HG02970 (cell line): ENCODE results near the gene MYL11.

ENCODE experiments used
- ATAC-seq: cut with Tn5 transposase; IDR thresholded peaks from one replicate; pipeline ENCODE4 v1.9.1; 2021; ENCODE audit warnings: mild to moderate bottlenecking, moderate library complexity, moderate number of reproducible peaks; ENCODE audit not compliant: unreplicated experiment, low FRiP score

MYL11 gene

GRCh38 chr16:30353438-30354129 is 21.0 kb upstream of the MYL11 start:
- no peak for ATAC-seq

GRCh38 chr16:30354423-30355143 is 20.0 kb upstream of the MYL11 start:
- ATAC-seq, result peak; percentile 10

GRCh38 chr16:30355144-30355953 is 19.3 kb upstream of the MYL11 start, which contains the start of gene CD2BP2:
CD2BP2 (minus strand) TSS chr16:30355308; CDS start chr16:30354681, 627 bp downstream.
- ATAC-seq, result peak; percentile 63

- ATAC-seq, result no peak
Measured at GRCh38 chr16:30355954-30356308, 18.7 kb upstream of the MYL11 start.

GRCh38 chr16:30356401-30357084 is 18.1 kb upstream of the MYL11 start:
- ATAC-seq, result no peak

GRCh38 chr16:30357085-30357714 is 17.4 kb upstream of the MYL11 start:
- ATAC-seq, result no peak

- no peak for ATAC-seq
Measured at GRCh38 chr16:30357715-30358576, 16.7 kb upstream of the MYL11 start.

GRCh38 chr16:30358577-30358936 is 16.0 kb upstream of the MYL11 start:
- ATAC-seq, result no peak

GRCh38 chr16:30358990-30359870 is 15.4 kb upstream of the MYL11 start:
- no peak for ATAC-seq

GRCh38 chr16:30359871-30360170 is 14.8 kb upstream of the MYL11 start:
- ATAC-seq, result no peak

GRCh38 chr16:30361180-30361579 is 13.4 kb upstream of the MYL11 start:
- no peak for ATAC-seq

- ATAC-seq, result no peak
Measured at GRCh38 chr16:30365200-30365599, 9.4 kb upstream of the MYL11 start.

- ATAC-seq, result no peak
Measured at GRCh38 chr16:30366511-30366910, 8.1 kb upstream of the MYL11 start.

GRCh38 chr16:30367349-30368009 is 7.1 kb upstream of the MYL11 start:
- no peak for ATAC-seq

- no peak for ATAC-seq
Measured at GRCh38 chr16:30368122-30368791, 6.3 kb upstream of the MYL11 start.

- no peak for ATAC-seq
Measured at GRCh38 chr16:30368792-30369090, 5.9 kb upstream of the MYL11 start.

- ATAC-seq, result no peak
Measured at GRCh38 chr16:30369091-30369937, 5.3 kb upstream of the MYL11 start.
